GM13977 (cell line): ENCODE data around the gene SEL1L3.

Experiments used
- DNase-seq: peaks from one replicate; pipeline ENCODE4 v3.0.0; 2012; ENCODE audit warnings: low spot score
- CTCF ChIP-seq: IDR thresholded peaks from 2 replicates; pipeline ENCODE4 v1.5.1; 2012; ENCODE audit warnings: mild to moderate bottlenecking, control low read depth; ENCODE audit not compliant: insufficient read depth; ENCODE audit errors: extremely low read depth, missing control alignments
- in situ Hi-C: fragments of 300-500 bp; cut with MboI; formaldehyde crosslinking; loops from one replicate; pipeline ENCODE4 v1.12.0; 2022; ENCODE audit warnings: low sequenced_read_pairs, low pct_unique_long_range_greater_than_20kb, mixed read lengths, inconsistent platforms; ENCODE audit not compliant: unreplicated experiment

Gene SEL1L3

DNA sequence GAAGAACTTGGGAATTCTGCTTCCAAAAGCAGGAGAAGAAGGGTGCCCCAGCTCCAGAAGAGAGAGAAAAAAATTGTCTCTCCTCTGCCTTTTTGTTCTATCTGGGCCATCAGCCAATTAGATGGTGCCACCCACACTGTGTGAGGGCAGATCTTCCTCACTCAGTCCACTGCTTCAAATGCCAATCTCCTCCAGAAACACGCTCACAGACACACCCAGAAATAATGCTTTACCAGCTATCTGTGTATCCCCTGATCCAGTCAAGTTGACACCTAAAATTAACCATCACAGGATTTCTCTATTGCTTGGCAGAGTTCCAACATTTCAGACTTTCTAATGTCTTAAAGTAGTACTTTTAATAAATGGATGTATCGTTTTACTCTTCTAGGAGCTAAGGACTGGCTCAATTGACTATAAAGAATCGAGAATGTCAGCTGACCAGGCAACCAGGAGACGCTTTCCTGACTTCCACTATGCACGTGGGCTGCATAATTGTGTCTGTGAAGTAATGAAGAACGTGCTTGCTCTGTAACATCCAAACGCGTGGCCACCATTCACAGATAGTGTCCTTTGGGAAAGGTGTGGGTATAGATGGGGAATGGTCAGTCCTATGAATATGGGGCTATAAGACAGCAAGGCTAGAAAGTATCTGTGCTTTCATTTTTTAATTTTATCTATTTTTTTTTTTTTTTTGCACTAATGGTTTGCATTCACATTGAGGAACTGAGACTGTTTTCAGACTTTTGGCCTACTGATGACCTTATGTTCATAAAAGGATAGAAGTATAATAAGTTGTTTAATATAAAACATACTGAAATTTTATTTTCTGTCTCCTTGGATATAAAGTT lies 41.3 kb upstream of the SEL1L3 start:
- in situ Hi-C loops: no loop called here
- no peak for DNase-seq
- TF ChIP-seq CTCF: no peak

DNA sequence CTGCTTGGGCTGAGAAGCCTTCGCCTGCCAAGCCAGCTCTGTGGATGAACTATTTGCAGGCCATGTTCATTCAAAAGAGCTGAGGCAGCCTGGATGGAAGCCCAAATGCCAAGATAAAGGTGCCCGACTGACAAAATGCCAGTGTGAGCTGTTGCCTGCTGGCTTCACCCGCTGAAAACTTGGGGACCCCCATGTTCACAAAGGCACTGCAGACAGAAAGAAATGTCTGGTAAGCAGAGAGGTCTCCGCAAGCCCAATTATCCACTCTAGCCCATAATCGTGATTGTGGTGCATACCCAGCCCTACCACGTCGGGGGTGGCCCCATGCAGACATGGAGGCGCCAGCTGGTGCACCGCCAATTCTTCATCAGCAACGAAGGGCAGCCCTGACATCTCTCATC lies 38.2 kb upstream of the SEL1L3 start:
- DNase-seq: no peak
- TF ChIP-seq CTCF: no peak
- in situ Hi-C loops: no loop called here

- in situ Hi-C loops: no loop called here
- no peak for TF ChIP-seq CTCF
- DNase-seq: no peak
These were observed 37.5 kb upstream of the SEL1L3 start for GRCh38 chr4:25900310-25900709.

DNA sequence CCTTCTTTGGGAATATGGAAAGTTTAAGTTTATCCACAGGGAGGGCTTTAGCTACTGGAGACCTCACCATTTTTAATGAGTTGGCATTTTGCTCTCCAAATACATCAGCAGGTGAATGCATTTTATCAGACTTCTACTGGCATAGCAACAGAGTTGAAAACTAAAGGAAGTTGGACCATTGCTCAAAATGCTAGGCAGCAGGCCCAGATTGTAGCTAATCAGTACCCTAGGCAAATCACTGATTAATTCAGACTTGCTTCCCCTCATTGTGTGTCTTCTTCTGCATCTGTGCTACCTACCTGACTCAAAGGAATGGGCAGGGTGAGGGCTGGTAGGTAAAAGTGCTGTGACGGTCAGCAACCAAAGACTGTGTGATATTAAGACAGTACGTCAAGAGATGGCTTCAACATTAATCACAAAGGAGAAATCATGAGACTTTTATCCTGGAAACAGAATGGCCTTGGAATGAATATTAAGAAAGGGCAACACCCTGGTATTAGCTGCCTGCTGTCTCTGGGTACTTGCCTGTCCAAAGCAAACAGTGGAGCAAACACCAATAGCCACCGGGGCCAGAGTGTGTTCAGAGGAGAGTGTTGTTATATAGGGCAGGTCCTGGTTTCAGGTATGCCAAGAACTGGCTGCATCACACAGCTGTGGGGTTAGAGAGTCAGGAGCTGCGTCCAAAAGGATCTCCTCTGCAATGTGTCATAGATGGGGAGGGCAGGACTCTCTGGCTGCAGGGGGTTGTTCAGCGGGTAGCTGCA lies 34.2 kb upstream of the SEL1L3 start:
- no peak for DNase-seq
- in situ Hi-C loops: no loop called here
- no peak for TF ChIP-seq CTCF

- TF ChIP-seq CTCF: no peak
- in situ Hi-C loops: no loop called here
- no peak for DNase-seq
These were observed 30.0 kb upstream of the SEL1L3 start for GRCh38 chr4:25892796-25893195.

DNA sequence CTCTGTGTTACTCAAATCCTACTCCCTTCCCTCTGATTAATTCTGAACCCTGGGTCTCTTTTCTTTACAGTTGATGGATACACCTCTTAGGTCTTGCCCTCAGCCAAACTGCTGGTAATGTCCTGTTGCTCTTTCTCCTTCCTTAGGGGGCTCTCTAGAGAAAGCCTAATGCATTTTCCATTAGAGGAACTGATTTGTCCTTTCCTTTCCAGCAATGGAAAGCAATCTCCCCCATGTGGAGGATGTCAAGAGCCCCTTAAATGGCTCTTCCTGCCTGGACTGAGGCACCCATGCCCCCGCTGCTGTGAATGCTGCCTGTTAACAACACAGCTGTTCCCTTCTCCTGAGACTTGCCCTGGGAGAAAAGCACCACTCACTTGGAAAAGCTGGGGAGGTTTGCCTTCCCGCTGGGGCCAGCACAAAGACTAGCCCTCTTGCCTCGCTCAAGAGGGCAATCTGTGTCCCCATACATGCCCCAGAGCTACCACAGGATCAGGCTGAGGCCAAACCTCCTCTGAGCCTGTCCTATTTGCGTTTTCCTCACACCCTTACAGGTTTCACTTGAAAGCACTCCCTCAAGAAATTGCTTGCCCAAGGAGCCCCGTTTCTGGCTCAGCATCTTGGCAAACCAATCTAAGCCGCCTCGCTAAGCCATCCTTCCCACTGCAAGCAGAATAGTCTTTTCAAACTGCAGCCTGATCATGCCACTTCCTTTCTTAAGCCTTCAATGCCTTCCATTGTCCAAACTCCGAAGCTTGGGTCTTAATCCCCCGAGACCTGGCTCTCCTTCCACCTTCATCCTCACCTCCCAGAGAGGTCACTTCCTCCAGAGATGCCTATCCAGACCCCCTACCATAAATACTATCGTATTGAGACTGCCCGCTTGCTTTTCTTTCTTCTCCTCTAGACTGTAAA lies 28.0 kb upstream of the SEL1L3 start:
- no peak for TF ChIP-seq CTCF
- no peak for DNase-seq
- in situ Hi-C loops: no loop called here
